ENCODE data around the gene OAT. TPM values are rescaled to one million over a fixed set of nuclear protein-coding genes. Genes with fewer than 3 reads are reported as not detected.

Gene OAT
- polyA plus RNA-seq, 1 of the 3 experiments (the other 2 are of a cell fraction) = 65.7 TPM

- H2AFZ ChIP-seq (ENCODE audit: low read depth) = no peak overlapping the region
- no peaks in the 10 kb centered on the region for H3K9me2 ChIP-seq
- H3K27ac ChIP-seq (ENCODE audit: low read depth in 2 of 2, low read length in 1 of 2) = no peak overlapping the region
- H3K27me3 ChIP-seq (ENCODE audit: insufficient read depth) = no peaks in the 10 kb centered on the region
- DNase-seq = no peak
- no peaks in the 10 kb centered on the region for H3K36me3 ChIP-seq (replicated peaks in 1 of 2; ENCODE audit: control insufficient read depth in 1 of 2, insufficient read depth in 2 of 2, low read length in 1 of 2)
- H3F3A ChIP-seq (replicated peaks; ENCODE audit: insufficient read depth) = no peaks in the 10 kb centered on the region
- H4K20me1 ChIP-seq (ENCODE audit: insufficient read depth) = no peaks in the 10 kb centered on the region
- peaks cover 0 to 23% of the 10 kb centered on the region in 2 experiments; a peak in 2 of 4 replicates for H3K4me1 ChIP-seq (ENCODE audit: control insufficient read depth in 1 of 2, insufficient read depth in 2 of 2, low read depth in 1 of 2, low read length in 1 of 2)
- no peak overlapping the region for H3K4me2 ChIP-seq
- 56% methylated on average over 8 of the region's 8 CpGs for WGBS (ENCODE audit: low lambda C conversion rate)
- no peaks in the 10 kb centered on the region for H3K79me2 ChIP-seq (ENCODE audit: insufficient read depth)
- no peak overlapping the region for H3K9ac ChIP-seq
- TF ChIP-seq MEF2A (IDR thresholded peaks at IDR 0.05; ENCODE audit: borderline replicate concordance, low read depth) (no peak), TAF1 (IDR thresholded peaks at IDR 0.05; ENCODE audit: borderline replicate concordance, low read depth, low read length) (no peak), POLR2AphosphoS5 (IDR thresholded peaks at IDR 0.05; ENCODE audit: low read depth, low read length) (no peak), SMC3 (IDR thresholded peaks at IDR 0.05; ENCODE audit: low read depth, low read length) (no peak), RAD21 (IDR thresholded peaks at IDR 0.05; ENCODE audit: low read length) (no peak), TEAD4 (IDR thresholded peaks at IDR 0.05; ENCODE audit: borderline replicate concordance, insufficient read depth) (no peak), CHD2 (IDR thresholded peaks at IDR 0.05; ENCODE audit: low read length, partially characterized antibody) (no peak), IRF3 (IDR thresholded peaks at IDR 0.05; ENCODE audit: low read depth, low read length) (no peak), ZBTB33 (IDR thresholded peaks at IDR 0.05; ENCODE audit: borderline replicate concordance, low read depth) (no peak), MAX (IDR thresholded peaks at IDR 0.05; ENCODE audit: low read depth) (no peak), NFIC (IDR thresholded peaks at IDR 0.05; ENCODE audit: borderline replicate concordance) (no peak), FOXM1 (IDR thresholded peaks at IDR 0.05; ENCODE audit: low read depth) (no peak), EP300 (IDR thresholded peaks at IDR 0.05; ENCODE audit: borderline replicate concordance in 1 of 2, low read depth in 1 of 2, low read length in 1 of 2) (no peak), GABPA (IDR thresholded peaks at IDR 0.05; ENCODE audit: low read depth) (no peak), PBX3 (IDR thresholded peaks at IDR 0.05) (no peak), TCF12 (IDR thresholded peaks at IDR 0.05) (no peak), YY1 (IDR thresholded peaks at IDR 0.05; ENCODE audit: low read depth) (no peak)
- POLR2A ChIA-PET = no interaction called here
- CTCF ChIA-PET = interaction anchor here (2.7 to 5.6 kb wide), 2 partner anchors 15 to 355 kb away, joined by 7 to 31 read pairs; no protein-coding TSS in a partner anchor
- H3K9me3 ChIP-seq = no peaks in the 10 kb centered on the region
- no peak overlapping the region for H3K4me3 ChIP-seq (ENCODE audit: low read depth in 2 of 2, low read length in 1 of 2)
Observed at GRCh38 chr10:124350806-124351205, 67.9 kb downstream of the OAT start.

Data from SK-N-SH (cell line).